Adipose tissue (tissue), 3 donors: ENCODE measurements around the gene EXOSC10. TPM values are rescaled to one million over a fixed set of nuclear protein-coding genes. Genes with fewer than 3 reads are reported as not detected.
"Not testable (repeated sequence)": the region's sequence is repeated elsewhere in the genome, so short reads cannot be mapped to it uniquely, and the experiment has no call there.

Experiments used
- H3K27ac ChIP-seq: one replicate; pipeline ENCODE4 v1.5.1; 2013; ENCODE audit warnings: low read depth, low read length
- WGBS, 3 donors: extraction: QIAGEN DNeasy Blood & Tissue Kit; methylation state at CpG; one replicate each; pipeline ENCODE4 v1.1.7; 2013; 5-methylcytosine and 5-hydroxymethylcytosine counted together
- polyA plus RNA-seq, 3 donors: library from polyadenylated mRNA; stranded (reverse); fragments of 200-250 nt; gene quantifications; one replicate each; pipeline ENCODE4 v1.2.3, GENCODE V29; 2013
- donor health status: healthy with polysubstance abuse.
- donor health status: Bipolar disorder and iron deficiency.
- donor health status: healthy.

The EXOSC10 gene
- polyA plus RNA-seq, 3 donors: 21.2 to 31.6 (median 25.1) TPM

- 13 to 30% (median 29%) methylated on average over 29 of the region's 29 CpGs for WGBS, 3 donors
- no peak overlapping the region for H3K27ac ChIP-seq
Measured at GRCh38 chr1:11052839-11053757, 46.6 kb downstream of the EXOSC10 start.

- H3K27ac ChIP-seq: no peak overlapping the region
- 42 to 50% (median 50%) methylated on average over 19 of the region's 19 CpGs for WGBS, 3 donors
Measured at GRCh38 chr1:11051781-11052511, 47.7 kb downstream of the EXOSC10 start.

GRCh38 chr1:11051121-11051520 lies 48.5 kb downstream of the EXOSC10 start:
- WGBS, 3 donors: 88 to 94% (median 89%) methylated on average over 10 of the region's 10 CpGs
- not testable (repeated sequence) for H3K27ac ChIP-seq

DNA sequence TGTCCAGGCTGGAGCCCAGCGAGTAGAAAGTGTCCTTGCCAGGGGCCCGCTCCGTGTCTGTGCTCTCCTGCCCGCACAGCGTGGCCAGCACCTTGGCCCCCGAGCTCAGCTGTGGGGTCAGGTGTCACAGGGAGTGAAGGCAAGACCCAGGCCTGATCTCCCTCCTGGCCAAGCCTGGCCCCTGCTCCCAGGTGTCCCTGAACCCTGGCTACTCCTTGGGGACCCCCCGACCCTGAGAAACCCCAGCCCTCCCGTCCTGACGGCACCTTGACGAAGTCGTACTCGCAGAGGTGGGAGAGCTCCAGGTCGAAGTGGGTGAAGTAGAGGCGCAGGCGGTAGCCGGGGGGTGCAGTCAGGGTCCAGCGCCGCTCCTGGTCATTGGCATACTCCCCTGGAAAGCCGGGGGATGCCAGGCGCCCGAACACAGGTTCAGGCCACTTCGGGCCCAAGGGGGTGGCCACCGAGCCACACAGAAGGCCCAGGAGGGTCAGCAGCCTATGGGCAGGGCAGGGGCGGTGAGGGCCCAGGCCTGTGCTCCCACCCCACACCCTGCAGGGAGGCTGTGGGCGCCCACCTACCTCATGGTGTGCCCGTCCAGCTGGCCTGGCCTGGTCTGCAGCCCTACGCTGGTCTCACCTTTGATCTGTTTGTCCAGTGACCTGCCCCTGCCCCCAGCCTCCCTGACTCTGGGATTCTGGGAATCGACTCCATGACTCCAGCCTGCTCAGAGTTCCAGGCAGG lies 52.9 kb downstream of the EXOSC10 start, which contains the start of gene MASP2:
TSS of gene MASP2 (minus strand) at position 615 of the 741 bp plus-strand sequence. CDS start at position 583, 32 bp downstream.
- 93 to 94% (median 94%) methylated on average over 23 to 28 of the region's 28 CpGs for WGBS, 3 donors
- H3K27ac ChIP-seq: no peak within 1 kb of the TSS

- no peak overlapping the region for H3K27ac ChIP-seq
- 75 to 87% (median 86%) methylated on average over 8 of the region's 8 CpGs for WGBS, 3 donors
Measured at GRCh38 chr1:11046270-11046566, 53.5 kb downstream of the EXOSC10 start.

GRCh38 chr1:11045428-11046269 lies 54.0 kb downstream of the EXOSC10 start:
- H3K27ac ChIP-seq: no peak overlapping the region
- WGBS, 3 donors: 52 to 62% (median 61%) methylated on average over 30 to 32 of the region's 32 CpGs

DNA sequence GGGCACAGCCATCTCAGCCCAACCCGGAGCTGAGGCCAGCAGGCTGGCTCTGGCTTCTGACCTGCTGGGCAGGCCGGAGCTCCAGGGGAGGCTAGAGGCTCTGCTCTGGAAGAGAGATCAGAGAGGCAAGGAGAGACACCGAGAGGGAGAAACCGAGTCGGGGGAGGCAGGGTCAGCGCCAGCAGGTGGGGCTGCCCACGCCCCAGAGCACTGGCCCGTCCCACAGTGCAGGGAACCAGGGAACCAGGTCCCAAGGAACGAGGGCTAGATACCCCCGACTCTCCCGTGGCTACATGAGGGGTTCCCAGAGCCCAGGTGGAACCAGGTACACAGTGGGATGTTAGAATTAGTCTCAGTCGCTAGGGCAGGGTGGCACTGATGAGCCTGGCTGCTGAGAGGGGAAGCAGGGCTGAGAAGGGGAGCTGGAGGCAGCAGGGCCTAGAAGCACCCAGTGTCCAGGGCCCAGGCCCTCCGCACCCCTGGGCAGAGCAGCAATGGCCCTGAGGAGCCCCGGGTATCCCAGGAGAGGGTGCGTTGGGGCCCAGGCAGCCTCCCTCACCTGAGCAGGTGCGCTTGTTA lies 54.7 kb downstream of the EXOSC10 start:
- 82 to 83% (median 83%) methylated on average over 14 to 16 of the region's 16 CpGs for WGBS, 3 donors

DNA sequence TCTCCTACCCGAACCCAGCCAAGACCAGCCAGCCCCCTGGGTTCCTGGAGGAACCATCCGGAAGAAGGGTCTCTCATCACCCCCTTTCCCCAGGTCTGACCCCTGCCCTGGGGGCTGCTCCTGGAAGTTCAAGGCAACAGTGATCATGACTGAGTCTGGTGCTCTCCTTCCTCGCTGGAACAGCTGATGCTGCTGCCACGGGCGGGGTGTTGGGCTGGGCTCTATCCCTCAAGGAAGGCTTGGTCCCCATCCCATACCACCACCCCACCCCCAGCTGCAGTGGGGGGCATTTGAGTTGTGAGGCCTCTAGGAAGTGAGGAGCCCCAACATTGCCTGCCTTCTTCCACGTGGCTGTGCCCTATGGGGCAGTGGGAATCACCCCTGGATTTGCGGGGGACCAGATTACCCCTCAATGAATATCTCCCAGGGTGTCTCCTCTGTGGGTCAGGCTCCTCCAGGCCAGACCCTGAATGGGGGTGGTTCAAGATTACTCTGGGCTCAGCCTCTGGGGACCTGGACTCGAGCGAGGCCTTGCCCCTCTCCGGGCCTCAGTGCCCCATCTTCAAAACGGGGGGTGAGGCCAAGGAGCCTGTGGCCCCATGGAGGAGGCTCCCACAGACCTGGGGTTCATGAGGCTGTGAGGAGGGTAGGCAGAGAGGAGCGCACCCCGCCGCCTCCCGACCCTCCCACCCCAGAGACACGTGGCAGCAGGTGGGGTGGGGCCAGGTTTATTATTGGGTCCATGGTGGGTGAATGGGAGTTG lies 55.4 kb downstream of the EXOSC10 start:
- no peak overlapping the region for H3K27ac ChIP-seq
- 74 to 81% (median 79%) methylated on average over 16 of the region's 16 CpGs for WGBS, 3 donors

More for the DNA sequence above, 54.7 kb downstream of the EXOSC10 start:
- no peak overlapping the region for H3K27ac ChIP-seq

- WGBS, 3 donors: 73 to 80% (median 79%) methylated on average over 19 of the region's 19 CpGs
- no peak overlapping the region for H3K27ac ChIP-seq
Measured at GRCh38 chr1:11042995-11043874, 56.4 kb downstream of the EXOSC10 start.

DNA sequence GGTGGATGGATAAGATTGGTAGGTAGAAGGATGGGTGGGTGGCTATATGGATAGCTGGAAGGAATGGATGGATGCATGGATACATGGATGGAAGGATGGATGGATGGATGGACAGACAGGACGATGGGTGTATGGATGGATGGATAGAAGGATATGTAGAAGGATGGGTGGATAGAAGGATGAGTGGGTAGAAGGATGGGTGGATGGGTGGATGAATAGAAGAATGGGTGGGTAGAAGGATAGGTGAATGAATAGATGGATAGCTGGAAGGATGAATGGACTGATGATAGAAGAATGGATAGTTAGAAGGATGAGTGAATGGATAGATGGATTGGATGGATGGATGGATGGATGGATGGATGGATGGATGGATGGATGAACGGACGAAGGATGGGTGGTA lies 57.6 kb downstream of the EXOSC10 start:
- no peak overlapping the region for H3K27ac ChIP-seq
- WGBS, 3 donors: 74 to 81% (median 80%) methylated on average over 3 of the region's 3 CpGs

- H3K27ac ChIP-seq: no peak overlapping the region
Measured at GRCh38 chr1:11041048-11041447, 58.6 kb downstream of the EXOSC10 start.

- 90 to 95% (median 92%) methylated on average over 7 of the region's 7 CpGs for WGBS, 3 donors
- not testable (repeated sequence) for H3K27ac ChIP-seq
Measured at GRCh38 chr1:11040105-11040429, 59.6 kb downstream of the EXOSC10 start.

- 62 to 80% (median 79%) methylated on average over 2 of the region's 2 CpGs for WGBS, 3 donors
- H3K27ac ChIP-seq: no peak overlapping the region
Measured at GRCh38 chr1:11039351-11040104, 60.1 kb downstream of the EXOSC10 start.

DNA sequence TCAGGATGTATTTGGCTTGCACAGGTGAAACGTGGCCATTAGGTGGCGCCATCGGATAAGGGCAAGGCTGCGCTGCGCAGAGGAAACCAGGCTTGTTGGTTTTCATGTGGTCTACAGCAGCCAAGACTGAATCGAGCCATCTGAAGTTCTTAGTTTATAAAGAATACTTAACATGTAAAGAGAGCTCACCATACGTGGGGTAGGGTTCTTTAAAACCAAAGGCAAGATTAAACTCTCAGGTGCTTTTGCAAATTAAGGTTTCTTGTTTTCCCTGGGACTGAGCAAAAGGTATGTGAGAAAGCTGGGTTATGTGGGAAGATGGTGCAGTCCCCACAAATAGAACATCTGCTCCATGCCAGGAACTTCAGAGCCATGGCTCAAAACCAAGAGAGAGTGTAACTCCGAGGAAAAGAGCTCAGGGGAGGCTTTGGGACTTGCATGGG lies 61.9 kb downstream of the EXOSC10 start:
- no peak overlapping the region for H3K27ac ChIP-seq
- 0 to 3% (median 1%) methylated on average over 8 of the region's 8 CpGs for WGBS, 3 donors

- not testable (repeated sequence) for H3K27ac ChIP-seq
- WGBS, 3 donors: 49 to 59% (median 59%) methylated on average over 18 of the region's 18 CpGs
Measured at GRCh38 chr1:11037019-11037739, 62.5 kb downstream of the EXOSC10 start.
